Measurements from ENCODE around the gene SAT2. TPM values are rescaled to one million over a fixed set of nuclear protein-coding genes. Genes with fewer than 3 reads are reported as not detected.

The SAT2 gene
- total RNA-seq, 1 donor from 2014 or later = 82.1 TPM

DNA sequence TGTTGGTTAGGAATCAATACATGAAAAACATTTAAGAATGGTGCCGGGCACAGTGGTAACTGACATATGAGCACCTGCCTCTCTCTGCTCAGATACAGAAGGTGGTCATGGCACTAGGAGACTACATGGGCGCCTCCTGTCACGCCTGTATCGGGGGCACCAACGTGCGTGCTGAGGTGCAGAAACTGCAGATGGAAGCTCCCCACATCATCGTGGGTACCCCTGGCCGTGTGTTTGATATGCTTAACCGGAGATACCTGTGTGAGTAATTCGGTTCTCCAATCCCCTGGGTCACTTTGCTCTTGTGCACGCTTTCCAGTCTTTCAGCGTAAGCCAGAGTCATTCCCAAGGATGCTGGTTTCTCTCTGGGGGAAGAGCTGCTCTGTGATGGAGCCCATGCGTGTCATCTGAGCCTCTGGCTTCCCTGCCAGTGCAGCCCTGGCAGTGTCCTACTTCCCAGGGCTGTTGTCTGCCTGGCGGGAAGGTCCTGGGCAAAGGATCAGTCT lies 51.1 kb downstream of the SAT2 start:
- Mint-ChIP-seq H3K9me3 (ENCODE audit: low read depth) (no peaks in the 10 kb centered on the region), H3K27ac (ENCODE audit: unreplicated experiment) (peak overlapping the region; percentile 57)
- TF ChIP-seq, protein P1, sequence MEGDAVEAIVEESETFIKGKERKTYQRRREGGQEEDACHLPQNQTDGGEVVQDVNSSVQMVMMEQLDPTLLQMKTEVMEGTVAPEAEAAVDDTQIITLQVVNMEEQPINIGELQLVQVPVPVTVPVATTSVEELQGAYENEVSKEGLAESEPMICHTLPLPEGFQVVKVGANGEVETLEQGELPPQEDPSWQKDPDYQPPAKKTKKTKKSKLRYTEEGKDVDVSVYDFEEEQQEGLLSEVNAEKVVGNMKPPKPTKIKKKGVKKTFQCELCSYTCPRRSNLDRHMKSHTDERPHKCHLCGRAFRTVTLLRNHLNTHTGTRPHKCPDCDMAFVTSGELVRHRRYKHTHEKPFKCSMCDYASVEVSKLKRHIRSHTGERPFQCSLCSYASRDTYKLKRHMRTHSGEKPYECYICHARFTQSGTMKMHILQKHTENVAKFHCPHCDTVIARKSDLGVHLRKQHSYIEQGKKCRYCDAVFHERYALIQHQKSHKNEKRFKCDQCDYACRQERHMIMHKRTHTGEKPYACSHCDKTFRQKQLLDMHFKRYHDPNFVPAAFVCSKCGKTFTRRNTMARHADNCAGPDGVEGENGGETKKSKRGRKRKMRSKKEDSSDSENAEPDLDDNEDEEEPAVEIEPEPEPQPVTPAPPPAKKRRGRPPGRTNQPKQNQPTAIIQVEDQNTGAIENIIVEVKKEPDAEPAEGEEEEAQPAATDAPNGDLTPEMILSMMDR (IDR thresholded peaks at IDR 0.05) = no peak

More for the DNA sequence above, 51.1 kb downstream of the SAT2 start:
- H3K4me3 Mint-ChIP-seq (ENCODE audit: unreplicated experiment) = no peak overlapping the region
- peaks cover 45% of the 10 kb centered on the region for H3K36me3 Mint-ChIP-seq (ENCODE audit: low read depth)
- peaks cover 72% of the 10 kb centered on the region for H3K4me1 Mint-ChIP-seq (ENCODE audit: low read depth)
- DNase-seq (ENCODE audit: low spot score) = no peak
- H3K27me3 Mint-ChIP-seq (ENCODE audit: low read depth) = no peaks in the 10 kb centered on the region

Other genes with a start within 250 kb of the SAT2 start
- 0.22 to 0.72 TPM in 2 of 3 replicates, not detected in the other for gene TNK1, start 246.7 kb downstream of the SAT2 start, total RNA-seq
- gene PLSCR3, start 233.3 kb downstream of the SAT2 start, total RNA-seq = 79.8 to 82.6 TPM (median 81.5 TPM) in 3 replicates
- 32.8 to 42.8 TPM (median 34.3 TPM) in 3 replicates for gene TMEM256, start 223.7 kb downstream of the SAT2 start, total RNA-seq
- gene NLGN2, start 220.0 kb downstream of the SAT2 start, total RNA-seq = 45.2 to 49.8 TPM (median 46.7 TPM) in 3 replicates
- not detected in 3 replicates for gene SPEM1, start 207.5 kb downstream of the SAT2 start, total RNA-seq
- gene SPEM2, start 202.2 kb downstream of the SAT2 start, total RNA-seq = not detected in 3 replicates
- gene SPEM3, start 199.0 kb downstream of the SAT2 start, total RNA-seq = not detected in 3 replicates
- gene TMEM102, start 192.4 kb downstream of the SAT2 start, total RNA-seq = 6.9 to 9.1 TPM (median 7.7 TPM) in 3 replicates
- 5.0 to 6.0 TPM (median 5.1 TPM) in 3 replicates for gene FGF11, start 188.3 kb downstream of the SAT2 start, total RNA-seq
- 12.2 to 14.0 TPM (median 12.6 TPM) in 3 replicates for gene CHRNB1, start 182.8 kb downstream of the SAT2 start, total RNA-seq
- gene ZBTB4, start 148.2 kb downstream of the SAT2 start, total RNA-seq = 50.9 to 51.9 TPM (median 51.0 TPM) in 3 replicates
- not detected in 3 replicates for gene SLC35G6, start 146.4 kb downstream of the SAT2 start, total RNA-seq
- 113 to 121 TPM (median 115 TPM) in 3 replicates for gene POLR2A, start 143.5 kb downstream of the SAT2 start, total RNA-seq
- 12.1 to 23.3 TPM (median 23.0 TPM) in 3 replicates for gene TNFSF12, start 78.8 kb downstream of the SAT2 start, total RNA-seq
- gene TNFSF13, start 69.1 kb downstream of the SAT2 start, total RNA-seq = 0.48 to 1.9 TPM (median 1.7 TPM) in 3 replicates
- gene SENP3, start 65.9 kb downstream of the SAT2 start, total RNA-seq = 45.3 to 57.8 TPM (median 49.4 TPM) in 3 replicates
- gene CD68, start 48.2 kb downstream of the SAT2 start, total RNA-seq = 1.2 to 3.3 TPM (median 2.6 TPM) in 3 replicates
- 33.1 to 47.8 TPM (median 35.9 TPM) in 3 replicates for gene MPDU1, start 44.0 kb downstream of the SAT2 start, total RNA-seq
- gene SOX15, start 37.7 kb downstream of the SAT2 start, total RNA-seq = 0.32 to 0.39 TPM in 2 of 3 replicates, not detected in the other
- gene FXR2, start 12.9 kb downstream of the SAT2 start, total RNA-seq = 48.4 to 53.7 TPM (median 52.5 TPM) in 3 replicates
- 0.67 to 1.2 TPM (median 0.92 TPM) in 3 replicates for gene SHBG, start 2.3 kb upstream of the SAT2 start, total RNA-seq
- 0.77 to 2.2 TPM (median 0.90 TPM) in 3 replicates for gene ATP1B2, start 23.1 kb upstream of the SAT2 start, total RNA-seq
- 74.5 to 77.7 TPM (median 74.9 TPM) in 3 replicates for gene TP53, start 59.7 kb upstream of the SAT2 start, total RNA-seq
- 6.5 to 12.6 TPM (median 7.1 TPM) in 3 replicates for gene WRAP53, start 60.7 kb upstream of the SAT2 start, total RNA-seq
- 4.1 to 6.5 TPM (median 6.4 TPM) in 3 replicates for gene EFNB3, start 77.4 kb upstream of the SAT2 start, total RNA-seq
- not detected in 3 replicates for gene DNAH2, start 89.9 kb upstream of the SAT2 start, total RNA-seq
- 36.6 to 38.2 TPM (median 37.4 TPM) in 3 replicates for gene KDM6B, start 206.4 kb upstream of the SAT2 start, total RNA-seq
- 1.6 to 1.9 TPM (median 1.8 TPM) in 3 replicates for gene TMEM88, start 227.2 kb upstream of the SAT2 start, total RNA-seq
- 52.9 to 94.6 TPM (median 57.5 TPM) in 3 replicates for gene NAA38, start 229.7 kb upstream of the SAT2 start, total RNA-seq
- 6.9 to 10.5 TPM (median 8.6 TPM) in 3 replicates for gene CYB5D1, start 230.2 kb upstream of the SAT2 start, total RNA-seq

Measured in chondrocyte (in vitro differentiated cells).